Skeletal muscle tissue (tissue), 4 donors: ENCODE results near the gene CCDC92. TPM values are rescaled to one million over a fixed set of nuclear protein-coding genes. Genes with fewer than 3 reads are reported as not detected.

Source experiments
- H3K27ac ChIP-seq: one replicate; pipeline ENCODE4 v1.7.0; 2013; ENCODE audit warnings: mild to moderate bottlenecking, low read depth, low read length, inconsistent platforms
- H3K27me3 ChIP-seq, 3 donors: one replicate each; pipeline ENCODE4 v1.7.0; 2013; ENCODE audit warnings: low read length in 3 of 3; ENCODE audit not compliant: control insufficient read depth in 3 of 3, insufficient read depth in 3 of 3
- H3K36me3 ChIP-seq, 3 donors: one replicate each; pipeline ENCODE4 v1.7.0; 2013; ENCODE audit warnings: low read length in 3 of 3; ENCODE audit not compliant: control insufficient read depth in 3 of 3, insufficient read depth in 3 of 3
- H3K4me1 ChIP-seq, 3 donors: one replicate each; pipeline ENCODE4 v1.7.0; 2013; ENCODE audit warnings: low read length in 3 of 3, mild to moderate bottlenecking in 3 of 3; ENCODE audit not compliant: control insufficient read depth in 3 of 3, insufficient read depth in 3 of 3
- H3K4me3 ChIP-seq, 3 donors: one replicate each; pipeline ENCODE4 v1.7.0; 2013; ENCODE audit warnings: low read length in 3 of 3
- H3K9ac ChIP-seq, 3 donors: one replicate each; pipeline ENCODE4 v1.7.0; 2013; ENCODE audit warnings: low read length in 3 of 3, mild to moderate bottlenecking in 3 of 3, moderate library complexity in 2 of 3, low read depth in 1 of 3
- H3K9me3 ChIP-seq, 3 donors: one replicate each; pipeline ENCODE4 v1.7.0; 2013; ENCODE audit warnings: low read length in 3 of 3; ENCODE audit not compliant: control insufficient read depth in 3 of 3
- total RNA-seq: library from RNA; depleted of rRNA; stranded (reverse); fragments of >200 nt; gene quantifications from one replicate; pipeline ENCODE4 v1.2.3, GENCODE V29; 2014
- donor health status: Osteomylitis.

CCDC92 gene
- total RNA-seq, 1 donor from 2014 or later, result 2.6 TPM

- Histone ChIP-seq H3K36me3 (peaks cover 10 to 28% (median 26%) of the 10 kb centered on the region in 3 donors), H3K27me3 (no peaks in the 10 kb centered on the region), H3K4me3 (no peak overlapping the region), H3K4me1 (peaks cover 16 to 29% (median 28%) of the 10 kb centered on the region in 3 donors), H3K9me3 (no peaks in the 10 kb centered on the region), H3K27ac (no peak overlapping the region), H3K9ac (no peak overlapping the region)
These were observed 29.5 kb upstream of the CCDC92 start for GRCh38 chr12:124002021-124002644.

DNA sequence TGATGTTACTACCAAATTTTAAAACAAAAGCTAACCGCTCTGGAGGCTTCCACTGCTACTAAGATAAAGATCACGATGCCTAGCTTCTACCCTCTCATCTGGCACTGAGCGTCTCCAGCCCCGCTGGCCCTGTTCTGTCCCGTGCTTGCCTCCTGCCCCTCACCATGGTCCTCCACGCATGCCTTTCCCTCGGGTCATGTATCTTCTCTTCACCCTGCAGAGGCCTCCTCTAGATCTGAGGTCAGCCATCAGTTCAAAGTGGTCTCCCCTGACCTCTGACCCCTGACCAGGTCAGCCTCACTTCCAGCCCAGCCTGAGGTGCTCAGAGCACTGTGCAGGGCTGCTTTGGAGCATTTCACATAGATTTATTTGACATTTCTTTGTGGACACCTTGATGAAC lies 28.7 kb upstream of the CCDC92 start:
- H3K9me3 ChIP-seq, result no peaks in the 10 kb centered on the region
- H3K4me1 ChIP-seq, result peaks cover 15 to 22% (median 21%) of the 10 kb centered on the region in 3 donors
- peaks cover 10 to 28% (median 26%) of the 10 kb centered on the region in 3 donors for H3K36me3 ChIP-seq
- H3K9ac ChIP-seq, result no peak overlapping the region
- H3K27ac ChIP-seq, result no peak overlapping the region
- no peaks in the 10 kb centered on the region for H3K27me3 ChIP-seq
- H3K4me3 ChIP-seq, result no peak overlapping the region

GRCh38 chr12:124000111-124000510 lies 27.5 kb upstream of the CCDC92 start:
- H3K9me3 ChIP-seq, result no peaks in the 10 kb centered on the region
- H3K27me3 ChIP-seq, result no peaks in the 10 kb centered on the region
- H3K27ac ChIP-seq, result no peak overlapping the region
- H3K9ac ChIP-seq, result no peak overlapping the region
- H3K36me3 ChIP-seq, result peaks cover 10 to 28% (median 26%) of the 10 kb centered on the region in 3 donors
- H3K4me3 ChIP-seq, result no peak overlapping the region
- peaks cover 7 to 13% (median 11%) of the 10 kb centered on the region in 3 donors for H3K4me1 ChIP-seq

DNA sequence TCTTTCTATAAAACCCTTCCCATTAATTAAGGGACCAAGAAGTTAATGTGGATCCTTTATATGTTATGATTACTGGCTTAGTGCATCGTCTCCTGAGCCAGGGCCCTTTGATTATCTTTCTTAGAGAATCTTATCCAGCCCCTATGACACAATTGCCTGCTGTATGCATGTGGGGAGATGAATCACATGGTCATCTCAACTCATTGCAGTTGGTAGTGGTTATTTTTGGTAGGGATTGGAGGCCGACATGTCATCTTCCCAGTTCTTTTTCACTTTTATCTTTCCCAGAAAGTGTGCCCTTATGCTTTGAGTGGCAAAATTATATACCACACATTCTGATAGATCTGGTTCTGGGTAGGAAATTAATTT lies 26.3 kb upstream of the CCDC92 start:
- Histone ChIP-seq H3K27ac (no peak overlapping the region), H3K4me1 (peaks cover 3 to 7% (median 4%) of the 10 kb centered on the region in 3 donors), H3K9me3 (no peaks in the 10 kb centered on the region), H3K4me3 (no peak overlapping the region), H3K27me3 (no peaks in the 10 kb centered on the region), H3K36me3 (peaks cover 10 to 28% (median 20%) of the 10 kb centered on the region in 3 donors), H3K9ac (no peak overlapping the region)

- Histone ChIP-seq H3K4me1 (peaks cover 0 to 4% (median 4%) of the 10 kb centered on the region in 3 donors), H3K27ac (no peak overlapping the region), H3K36me3 (peaks cover 10 to 24% (median 17%) of the 10 kb centered on the region in 3 donors), H3K9me3 (no peaks in the 10 kb centered on the region), H3K9ac (no peak overlapping the region), H3K27me3 (no peaks in the 10 kb centered on the region), H3K4me3 (no peak overlapping the region)
These were observed 25.8 kb upstream of the CCDC92 start for GRCh38 chr12:123998344-123998990.

DNA sequence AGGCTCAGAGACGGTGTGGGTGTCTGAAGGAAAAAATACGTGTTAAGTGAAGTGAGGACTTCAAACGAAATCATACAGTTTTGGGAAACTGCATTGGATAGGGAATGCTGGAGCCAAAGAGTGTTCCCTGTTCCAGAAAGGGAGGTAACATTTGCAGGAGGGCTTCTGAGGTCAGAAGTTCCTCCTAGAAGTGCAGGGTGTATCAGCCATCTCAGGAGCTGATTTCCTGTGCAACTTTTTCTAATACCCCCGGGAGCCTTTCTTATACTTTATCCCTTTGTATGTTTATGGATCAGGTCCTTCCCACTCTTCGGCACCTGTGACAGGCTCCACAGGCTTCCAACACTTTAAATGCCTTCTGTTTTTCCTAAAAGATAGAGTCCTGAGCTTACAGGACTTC lies 25.3 kb upstream of the CCDC92 start:
- no peaks in the 10 kb centered on the region for H3K27me3 ChIP-seq
- H3K4me1 ChIP-seq, result peaks cover 0 to 4% (median 4%) of the 10 kb centered on the region in 3 donors

GRCh38 chr12:123997033-123997822 lies 24.6 kb upstream of the CCDC92 start:
- Histone ChIP-seq H3K4me3 (no peak overlapping the region), H3K9me3 (no peaks in the 10 kb centered on the region), H3K4me1 (peaks cover 0 to 4% (median 4%) of the 10 kb centered on the region in 3 donors), H3K27ac (no peak overlapping the region), H3K36me3 (peaks cover 10 to 32% (median 17%) of the 10 kb centered on the region in 3 donors), H3K27me3 (no peaks in the 10 kb centered on the region), H3K9ac (no peak overlapping the region)

More for the DNA sequence above, 25.3 kb upstream of the CCDC92 start:
- no peaks in the 10 kb centered on the region for H3K9me3 ChIP-seq
- H3K27ac ChIP-seq, result no peak overlapping the region
- no peak overlapping the region for H3K9ac ChIP-seq
- no peak overlapping the region for H3K4me3 ChIP-seq
- H3K36me3 ChIP-seq, result peaks cover 10 to 27% (median 17%) of the 10 kb centered on the region in 3 donors

- H3K36me3 ChIP-seq, result peaks cover 7 to 28% (median 12%) of the 10 kb centered on the region in 3 donors
- H3K27me3 ChIP-seq, result no peaks in the 10 kb centered on the region
- H3K27ac ChIP-seq, result no peak overlapping the region
- H3K9ac ChIP-seq, result no peak overlapping the region
- no peak overlapping the region for H3K4me3 ChIP-seq
- peaks cover 0 to 4% (median 4%) of the 10 kb centered on the region in 3 donors for H3K4me1 ChIP-seq
- H3K9me3 ChIP-seq, result no peaks in the 10 kb centered on the region
These were observed 23.9 kb upstream of the CCDC92 start for GRCh38 chr12:123996581-123996980.

DNA sequence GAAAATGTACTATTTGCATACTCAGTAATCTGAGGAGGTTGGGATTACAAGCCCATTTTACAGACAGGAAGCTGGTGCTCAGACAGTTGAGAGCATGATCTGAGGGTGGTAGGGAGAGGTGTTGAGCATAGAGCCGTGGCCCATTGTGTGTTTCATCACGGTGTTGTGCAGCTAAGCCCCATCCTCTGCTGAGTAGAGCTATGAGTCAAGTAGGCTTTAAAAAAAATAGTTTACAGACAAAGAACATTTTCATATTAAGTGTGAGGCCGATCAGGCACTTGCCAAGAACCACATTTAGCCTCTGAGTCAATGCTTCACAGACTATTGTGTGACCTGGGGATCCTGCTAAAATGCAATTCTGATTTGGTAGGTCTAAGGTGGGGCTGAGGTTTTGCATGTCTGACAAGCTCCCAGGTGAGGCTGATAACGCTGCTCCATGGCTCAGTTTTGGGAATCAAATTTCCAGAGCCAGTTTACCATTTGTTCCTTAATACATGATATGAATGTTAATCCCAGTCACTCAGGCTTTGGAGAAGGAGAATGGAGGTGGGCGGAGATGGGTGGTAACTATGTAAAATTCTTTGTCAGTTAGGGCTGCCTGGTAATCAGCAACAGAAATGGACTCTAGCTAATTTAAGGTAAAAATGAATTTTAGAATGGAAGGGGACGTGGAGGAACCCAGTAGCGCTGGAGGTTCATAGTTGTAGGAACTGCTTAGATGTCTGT lies 22.6 kb upstream of the CCDC92 start:
- H3K27me3 ChIP-seq, result no peaks in the 10 kb centered on the region
- H3K9me3 ChIP-seq, result no peaks in the 10 kb centered on the region
- H3K4me3 ChIP-seq, result no peak overlapping the region
- peaks cover 4 to 9% (median 7%) of the 10 kb centered on the region in 3 donors for H3K4me1 ChIP-seq
- H3K27ac ChIP-seq, result no peak overlapping the region
- no peak overlapping the region for H3K9ac ChIP-seq
- H3K36me3 ChIP-seq, result peaks cover 4 to 22% (median 9%) of the 10 kb centered on the region in 3 donors
